GM12878 (cell line): Measurements from ENCODE around the gene ARMC8. TPM values are rescaled to one million over a fixed set of nuclear protein-coding genes. Genes with fewer than 3 reads are reported as not detected.

Source experiments
- ATAC-seq: fragments of 200-7000 bp; cut with Tn5 transposase; 3 replicates; pipeline ENCODE4 v1.9.1; 2020; ENCODE audit warnings: mild to moderate bottlenecking, moderate library complexity
- BruUV-seq: library from RNA; stranded (reverse); fragments of 400-500 nt; replicated peaks from 2 replicates; lab custom pipeline; 2021; lab: Mats Ljungman, UMichigan
- CTCF ChIA-PET: fragments of 300-600 bp; sonication (Branson Sonifier 250); formaldehyde crosslinking; extraction: SDS; loops from one replicate; lab custom pipeline; 2021; ENCODE audit warnings: inconsistent platforms; lab: Yijun Ruan, JAX
- POLR2A ChIA-PET: fragments of 350-600 bp; formaldehyde crosslinking; extraction: SDS; loops from one replicate; lab custom pipeline; 2021; ENCODE audit warnings: inconsistent platforms; lab: Charles Lee
- RAD21 ChIA-PET: fragments of 300-600 bp; sonication (Branson Sonifier 250); formaldehyde crosslinking; loops from one replicate; lab custom pipeline; 2023; ENCODE audit warnings: antibody characterized with exemption; ENCODE audit not compliant: unreplicated experiment; lab: Charles Lee
- SMC1A ChIA-PET: fragments of 300-600 bp; sonication (Branson Sonifier 250); formaldehyde crosslinking; loops from one replicate; lab custom pipeline; 2023; ENCODE audit not compliant: unreplicated experiment, uncharacterized antibody; lab: Charles Lee
- DNase-seq: peaks from one replicate; pipeline ENCODE4 v3.0.0-alpha.2; 2011; ENCODE audit warnings: low read depth, low spot score
- FAIRE-seq: peaks from 3 replicates; lab custom pipeline; 2011; peaks lifted over from hg19 to GRCh38; lab: Jason Lieb, UNC
- H2AFZ ChIP-seq: 2 replicates; pipeline ENCODE4 v1.6.0; 2011; ENCODE audit warnings: low read depth, low read length, control low read depth; ENCODE audit not compliant: control insufficient read depth
- H3K27ac ChIP-seq: 2 replicates; pipeline ENCODE4 v1.5.1; 2011; ENCODE audit warnings: control low read depth; ENCODE audit not compliant: control insufficient read depth, insufficient read depth
- H3K27me3 ChIP-seq, 2 experiments: replicated peaks in 1 of 2; 2 replicates each; pipeline versions ENCODE4 v1.6.0 to v1.6.1; 2011; ENCODE audit warnings: low read length in 1 of 2; ENCODE audit not compliant: control insufficient read depth in 2 of 2, insufficient read depth in 2 of 2
- H3K36me3 ChIP-seq, 2 experiments: 2 replicates each; pipeline ENCODE4 v1.5.1; 2011; ENCODE audit warnings: low read length in 1 of 2; ENCODE audit not compliant: control insufficient read depth in 2 of 2, insufficient read depth in 2 of 2
- H3K4me1 ChIP-seq: 2 replicates; pipeline ENCODE4 v1.6.1; 2011; ENCODE audit warnings: mild to moderate bottlenecking, low read length, moderate library complexity, mixed read lengths; ENCODE audit not compliant: control insufficient read depth, insufficient read depth
- H3K4me2 ChIP-seq: 2 replicates; pipeline ENCODE4 v1.6.0; 2011; ENCODE audit warnings: control low read depth; ENCODE audit not compliant: control insufficient read depth, insufficient read depth
- H3K4me3 ChIP-seq: fragments of 200-600 bp; sonication (generic); 2 replicates; pipeline ENCODE4 v1.5.1; 2016
- H3K79me2 ChIP-seq: 2 replicates; pipeline ENCODE4 v1.6.0; 2011; ENCODE audit warnings: low read length; ENCODE audit not compliant: control insufficient read depth, insufficient read depth
- H3K9ac ChIP-seq: 2 replicates; pipeline ENCODE4 v1.8.0; 2011; ENCODE audit warnings: low read length, control low read depth, mixed read lengths; ENCODE audit not compliant: control insufficient read depth, insufficient read depth
- H3K9me3 ChIP-seq: replicated peaks from 3 replicates; pipeline ENCODE4 v1.5.1; 2011; ENCODE audit warnings: mild to moderate bottlenecking, low read length; ENCODE audit not compliant: control insufficient read depth, insufficient read depth
- H4K20me1 ChIP-seq: 2 replicates; pipeline ENCODE4 v1.6.0; 2011; ENCODE audit not compliant: control insufficient read depth, insufficient read depth
- BCLAF1 ChIP-seq: fragments of 450-650 bp; IDR thresholded peaks from 2 replicates; pipeline ENCODE4 v1.6.1; 2017; ENCODE audit warnings: antibody characterized with exemption, mild to moderate bottlenecking, moderate library complexity
- EP300 ChIP-seq, 2 experiments: fragments of 150-350 bp in 1 of 2; IDR thresholded peaks; 2 replicates each; pipeline ENCODE4 v1.6.1; 2011 to 2012; ENCODE audit warnings: low read depth in 2 of 2, low read length in 2 of 2, borderline replicate concordance in 1 of 2, improper control_type of control experiment in 1 of 2, inconsistent platforms in 1 of 2; ENCODE audit not compliant: control insufficient read depth in 1 of 2
- EZH2 ChIP-seq: IDR thresholded peaks from 2 replicates; pipeline ENCODE4 v1.6.1; 2012; ENCODE audit warnings: low read depth, mild to moderate bottlenecking, control low read depth, inconsistent platforms, low read length, borderline replicate concordance; ENCODE audit not compliant: control insufficient read depth
- FOS ChIP-seq: IDR thresholded peaks from 3 replicates; pipeline ENCODE4 v1.6.1; 2011; ENCODE audit warnings: borderline replicate concordance; ENCODE audit not compliant: insufficient read length; ENCODE audit errors: extremely low read depth
- FOXK2 ChIP-seq: fragments of 450-650 bp; IDR thresholded peaks from 2 replicates; pipeline ENCODE4 v1.6.1; 2017; ENCODE audit warnings: mild to moderate bottlenecking, moderate library complexity
- GATAD2B ChIP-seq: fragments of 450-650 bp; conservative IDR thresholded peaks from 2 replicates; pipeline ENCODE4 v1.6.1; 2017; ENCODE audit warnings: low read depth, mild to moderate bottlenecking, moderate library complexity
- IRF3 ChIP-seq: fragments of 450-650 bp; IDR thresholded peaks from 2 replicates; pipeline ENCODE4 v1.6.1; 2014; ENCODE audit warnings: mild to moderate bottlenecking
- MXI1 ChIP-seq: fragments of 150-350 bp; IDR thresholded peaks from 2 replicates; pipeline ENCODE4 v1.6.1; 2011; ENCODE audit warnings: low read depth, mild to moderate bottlenecking, inconsistent platforms, low read length, improper control_type of control experiment
- NBN ChIP-seq: fragments of 450-650 bp; IDR thresholded peaks from 2 replicates; pipeline ENCODE4 v1.6.1; 2016
- NFYA ChIP-seq: IDR thresholded peaks from 2 replicates; pipeline ENCODE4 v1.6.1; 2011; ENCODE audit warnings: low read depth, mild to moderate bottlenecking, low read length, improper control_type of control experiment, borderline replicate concordance
- NRF1 ChIP-seq: conservative IDR thresholded peaks from 2 replicates; pipeline ENCODE4 v1.6.1; 2011; ENCODE audit warnings: mild to moderate bottlenecking, low read depth, low read length, improper control_type of control experiment
- RAD21 ChIP-seq: IDR thresholded peaks from 2 replicates; pipeline ENCODE4 v1.6.1; 2011; ENCODE audit warnings: mild to moderate bottlenecking, low read depth, low read length, moderate library complexity; ENCODE audit not compliant: insufficient read depth
- SMAD1 ChIP-seq: fragments of 450-650 bp; IDR thresholded peaks from 2 replicates; pipeline ENCODE4 v1.6.1; 2018; ENCODE audit warnings: mild to moderate bottlenecking, low read depth; ENCODE audit not compliant: partially characterized antibody
- TARDBP ChIP-seq: IDR thresholded peaks from 2 replicates; pipeline ENCODE4 v1.6.1; 2016; ENCODE audit warnings: borderline replicate concordance
- ZSCAN29 ChIP-seq: fragments of 450-650 bp; IDR thresholded peaks from 2 replicates; pipeline ENCODE4 v1.6.1; 2017; ENCODE audit warnings: mild to moderate bottlenecking, moderate library complexity
- ZZZ3 ChIP-seq: IDR thresholded peaks from 2 replicates; pipeline ENCODE4 v1.6.1; 2011; ENCODE audit warnings: low read depth; ENCODE audit not compliant: control insufficient read depth, insufficient read length
- WGBS: methylation state at CpG from one replicate; pipeline ENCODE4 v1.1.6; 2016; ENCODE audit warnings: low lambda C conversion rate; ENCODE audit not compliant: insufficient replicate concordance, insufficient coverage; ENCODE audit errors: missing lambda C conversion rate; 5-methylcytosine and 5-hydroxymethylcytosine counted together
- in situ Hi-C: fragments of 300-500 bp; cut with MboI; formaldehyde crosslinking; loops from 9 replicates; pipeline ENCODE4 v1.14.3; 2018; ENCODE audit warnings: mixed read lengths
- intact Hi-C: fragments of 100-400 bp; cut with micrococcal nuclease; formaldehyde crosslinking; loops from one replicate; pipeline ENCODE4 v1.14.2; 2022; ENCODE audit not compliant: unreplicated experiment
- polyA plus RNA-seq, 11 experiments: library from polyadenylated mRNA; depleted of rRNA in 4 of 11; unstranded in 6 of 11; stranded (reverse) in 5 of 11; fragments of >200 nt; fragmentation: Nextera tagmentation in 4 of 11; fragmentation: Illumina TruSeq in 1 of 11; extraction: Ambion mirVana in 4 of 11; extraction: Trizol in 1 of 11; gene quantifications; 1 replicate in 1 of 11; 2 replicates in 10 of 11; pipeline versions ENCODE4 v1.2.1 to v1.2.3, GENCODE V29; 2011 to 2016; ENCODE audit warnings: inconsistent platforms in 2 of 11, missing spikeins in 2 of 11, low read depth in 1 of 11
- total RNA-seq, 4 experiments: library from RNA; depleted of rRNA in 3 of 4; stranded (reverse); fragments of >200 nt in 3 of 4; fragmentation: Illumina TruSeq in 1 of 4; extraction: Trizol in 1 of 4; gene quantifications; 2 replicates each; pipeline versions ENCODE4 v1.2.1 to v1.2.3, GENCODE V29; 2013 to 2021

The ARMC8 gene
- total and polyA plus RNA-seq, 10 of the 15 experiments (the other 5 are each of a cell fraction or from before 2014, with no cell fraction given), result 29.8 to 93.4 (median 45.3) TPM

- intact Hi-C loops, result no loop called here
- in situ Hi-C loops, result no loop called here
- Histone ChIP-seq H3K4me3 (no peak overlapping the region), H3K9me3 (no peaks in the 10 kb centered on the region), H2AFZ (no peak overlapping the region), H3K4me1 (no peaks in the 10 kb centered on the region), H3K27me3 (no peaks in the 10 kb centered on the region), H3K9ac (no peak overlapping the region), H4K20me1 (no peaks in the 10 kb centered on the region), H3K79me2 (no peaks in the 10 kb centered on the region), H3K4me2 (no peak overlapping the region), H3K36me3 (peaks cover 0 to 16% of the 10 kb centered on the region in 2 experiments; a peak in 1 of 4 replicates), H3K27ac (no peak overlapping the region)
- ATAC-seq (no peak), FAIRE-seq (no peak), DNase-seq (no peak)
- ChIA-PET SMC1A (interaction anchor here (0.8 to 1.9 kb wide), 4 partner anchors 8 to 29 kb away, joined by 3 to 4 read pairs (median 4); no protein-coding TSS in a partner anchor), RAD21 (no interaction called here), CTCF (no interaction called here), POLR2A (no interaction called here)
- TF ChIP-seq NBN (no peak), GATAD2B (no peak), SMAD1 (no peak), NFYA (no peak), NRF1 (no peak), FOXK2 (no peak), EP300 (IDR thresholded peaks at IDR 0.05; ENCODE audit: borderline replicate concordance in 1 of 2, control insufficient read depth in 1 of 2, low read depth in 2 of 2, low read length in 2 of 2) (no peak), RAD21 (no peak), BCLAF1 (no peak), ZZZ3 (no peak), MXI1 (no peak), TARDBP (no peak), ZSCAN29 (no peak), IRF3 (no peak), FOS (no peak), EZH2 (no peak)
- no TSS peak for BruUV-seq
- WGBS, result 100% methylated on average over 1 of the region's 1 CpG
Observed at GRCh38 chr3:138241061-138241460, 54.0 kb downstream of the ARMC8 start.
